ENCODE data around the gene ATAD3A. TPM values are rescaled to one million over a fixed set of nuclear protein-coding genes. Genes with fewer than 3 reads are reported as not detected.
A peak's percentile ranks its signal among the peaks of the same experiment; 100 is the strongest.

ATAD3A gene
- total and polyA plus RNA-seq, 9 of the 15 experiments (the other 6 are each of a cell fraction or from before 2014, with no cell fraction given), result 0.10 to 173 (median 36.7) TPM

- no peaks in the 10 kb centered on the region for H3K79me2 ChIP-seq (ENCODE audit: control insufficient read depth, insufficient read depth, low read length)
- 97% methylated on average over 16 of the region's 25 CpGs for WGBS (ENCODE audit: insufficient coverage, low coverage, missing lambda C conversion rate)
- no peak overlapping the region for H3K27ac ChIP-seq (ENCODE audit: extremely low read depth, low read depth, low read length)
- ATAC-seq (no peak), FAIRE-seq (no peak), DNase-seq (ENCODE audit: extremely low read depth in 1 of 4, low spot score in 3 of 4) (peak in 2 of 4 experiments; percentile 8 to 9)
- POLR2A ChIA-PET, result interaction anchor here (0.6 to 1.5 kb wide), 2 partner anchors 8 to 14 kb away, joined by 3 to 5 read pairs; no protein-coding TSS in a partner anchor
- no peak overlapping the region for H3K9ac ChIP-seq (ENCODE audit: insufficient read depth in 1 of 2, low read depth in 2 of 2, low read length in 2 of 2)
- H3K4me3 ChIP-seq, result no peak overlapping the region
- H3K4me2 ChIP-seq (ENCODE audit: insufficient read depth, low read length), result no peak overlapping the region
- peaks cover 16% of the 10 kb centered on the region for H3K9me3 ChIP-seq (replicated peaks; ENCODE audit: control insufficient read depth, insufficient read depth, low read depth, low read length)
- TF ChIP-seq POLR2G (IDR thresholded peaks at IDR 0.05; ENCODE audit: low read depth, low read length) (peak; percentile 51; the same call in 1 of the 2 replicates), ZNF324 (CRISPR knock-in tag; IDR thresholded peaks at IDR 0.05) (no peak)
- no peak overlapping the region for H2AFZ ChIP-seq (ENCODE audit: low read depth, low read length)
- H3K27me3 ChIP-seq (ENCODE audit: control insufficient read depth in 2 of 2, insufficient read depth in 2 of 2, low read length in 2 of 2), result no peaks in the 10 kb centered on the region
- no TSS peak for BruUV-seq (replicated peaks)
- peaks cover 91% of the 10 kb centered on the region; the same call in 2 of the 3 replicates for H3K36me3 ChIP-seq (ENCODE audit: control insufficient read depth, insufficient read depth, low read length)
- H3K4me1 ChIP-seq (replicated peaks in 1 of 2; ENCODE audit: control insufficient read depth in 2 of 2, insufficient read depth in 2 of 2, low read length in 2 of 2), result peaks cover 0 to 4% of the 10 kb centered on the region in 2 experiments; a peak in 1 of 5 replicates
- H3K9me1 ChIP-seq (ENCODE audit: control insufficient read depth, insufficient read depth, low read length), result no peaks in the 10 kb centered on the region
- intact Hi-C loops (cut with micrococcal nuclease), result no loop called here
- no peaks in the 10 kb centered on the region for H4K20me1 ChIP-seq (replicated peaks; ENCODE audit: control insufficient read depth, insufficient read depth, low read length)
- in situ Hi-C loops (cut with MboI), result no loop called here
- CTCF ChIA-PET (ENCODE audit: low intra/inter-chr PET ratio), result no interaction called here
Measured at GRCh38 chr1:1490633-1491230, 21.2 kb upstream of the ATAD3A start.

- POLR2A ChIA-PET, result interaction anchor here (0.8 to 1.5 kb wide), 2 partner anchors 13 to 95 kb away, joined by 4 to 5 read pairs; no protein-coding TSS in a partner anchor
- H3K4me3 ChIP-seq, result no peak overlapping the region
- H3K9me3 ChIP-seq (replicated peaks; ENCODE audit: control insufficient read depth, insufficient read depth, low read depth, low read length), result peaks cover 16% of the 10 kb centered on the region
- in situ Hi-C loops (cut with MboI), result no loop called here
- ATAC-seq (no peak), DNase-seq (ENCODE audit: extremely low read depth in 1 of 4, low spot score in 3 of 4) (peak in 2 of 4 experiments; percentile 3 to 5), FAIRE-seq (peak; percentile 29)
- H3K27ac ChIP-seq (ENCODE audit: extremely low read depth, low read depth, low read length), result no peak overlapping the region
- H3K9me1 ChIP-seq (ENCODE audit: control insufficient read depth, insufficient read depth, low read length), result no peaks in the 10 kb centered on the region
- H3K27me3 ChIP-seq (ENCODE audit: control insufficient read depth in 2 of 2, insufficient read depth in 2 of 2, low read length in 2 of 2), result no peaks in the 10 kb centered on the region
- no peaks in the 10 kb centered on the region for H4K20me1 ChIP-seq (replicated peaks; ENCODE audit: control insufficient read depth, insufficient read depth, low read length)
- peaks cover 91% of the 10 kb centered on the region; the same call in 2 of the 3 replicates for H3K36me3 ChIP-seq (ENCODE audit: control insufficient read depth, insufficient read depth, low read length)
- BruUV-seq (replicated peaks), result no TSS peak
- no peaks in the 10 kb centered on the region for H3K79me2 ChIP-seq (ENCODE audit: control insufficient read depth, insufficient read depth, low read length)
- H3K9ac ChIP-seq (ENCODE audit: insufficient read depth in 1 of 2, low read depth in 2 of 2, low read length in 2 of 2), result no peak overlapping the region
- WGBS (ENCODE audit: insufficient coverage, low coverage, missing lambda C conversion rate), result 98% methylated on average over 10 of the region's 10 CpGs
- intact Hi-C loops (cut with micrococcal nuclease), result no loop called here
- TF ChIP-seq TRIM28 (IDR thresholded peaks at IDR 0.05) (0 out of 2 replicates have a peak, but pooled peaks have one; percentile 53), FOXJ3 (CRISPR knock-in tag; IDR thresholded peaks at IDR 0.05) (no peak), ZNF655 (CRISPR knock-in tag; IDR thresholded peaks at IDR 0.05) (no peak), ZNF12 (CRISPR knock-in tag; IDR thresholded peaks at IDR 0.05) (peak; percentile 100), ZKSCAN8 (CRISPR knock-in tag; IDR thresholded peaks at IDR 0.05) (no peak), BCOR (IDR thresholded peaks at IDR 0.05) (peak; percentile 45; the same call in 1 of the 2 replicates), RBM22 (IDR thresholded peaks at IDR 0.05; ENCODE audit: low read depth, low read length, poor library complexity, severe bottlenecking) (no peak), POLR2G (IDR thresholded peaks at IDR 0.05; ENCODE audit: low read depth, low read length) (no peak), DIDO1 (tag; IDR thresholded peaks at IDR 0.05; ENCODE audit: low read depth) (no peak), POLR2AphosphoS2 (IDR thresholded peaks at IDR 0.05; ENCODE audit: low read length) (no peak), SNRNP70 (optimal IDR thresholded peaks at IDR 0.05; ENCODE audit: low read depth, low read length) (no peak), NCOA6 (IDR thresholded peaks at IDR 0.05) (no peak)
- peaks cover 0 to 10% of the 10 kb centered on the region in 2 experiments; a peak in 1 of 5 replicates for H3K4me1 ChIP-seq (replicated peaks in 1 of 2; ENCODE audit: control insufficient read depth in 2 of 2, insufficient read depth in 2 of 2, low read length in 2 of 2)
- H3K4me2 ChIP-seq (ENCODE audit: insufficient read depth, low read length), result no peak overlapping the region
- no peak overlapping the region for H2AFZ ChIP-seq (ENCODE audit: low read depth, low read length)
- CTCF ChIA-PET (ENCODE audit: low intra/inter-chr PET ratio), result no interaction called here
Measured at GRCh38 chr1:1491601-1492000, 20.4 kb upstream of the ATAD3A start.

Data from K562 (cell line).